NCI-H1092 (cell line): ENCODE measurements around the gene CASQ2.
A peak's percentile ranks its signal among the peaks of the same experiment; 100 is the strongest.
"Not testable (repeated sequence)": the region's sequence is repeated elsewhere in the genome, so short reads cannot be mapped to it uniquely, and the experiment has no call there.

Experiments used
- DNase-seq: peaks from one replicate; lab custom pipeline; 2025; lab: John Stamatoyannopoulos, UW

Gene CASQ2

GRCh38 chr1:115781343-115781742 lies 12.8 kb upstream of the CASQ2 start:
- no peak for DNase-seq

GRCh38 chr1:115780655-115781054 lies 12.1 kb upstream of the CASQ2 start:
- DNase-seq, result not testable (repeated sequence)

DNA sequence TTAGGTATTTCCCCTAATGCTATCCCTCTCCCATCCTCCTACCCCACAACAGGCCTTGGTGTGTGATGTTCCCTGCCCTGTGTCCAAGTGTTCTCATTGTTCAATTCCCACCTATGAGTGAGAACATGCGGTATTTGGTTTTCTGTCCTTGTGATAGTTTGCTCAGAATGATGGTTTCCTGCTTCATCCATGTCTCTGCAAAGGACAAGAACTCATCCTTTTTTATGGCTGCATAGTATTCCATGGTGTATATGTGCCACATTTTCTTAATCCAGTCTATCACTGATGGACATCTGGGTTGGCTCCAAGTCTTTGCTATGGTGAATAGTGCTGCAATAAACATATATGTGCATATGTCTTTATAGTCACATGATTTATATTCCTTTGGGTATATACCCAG lies 10.6 kb upstream of the CASQ2 start:
- DNase-seq, result not testable (repeated sequence)

DNA sequence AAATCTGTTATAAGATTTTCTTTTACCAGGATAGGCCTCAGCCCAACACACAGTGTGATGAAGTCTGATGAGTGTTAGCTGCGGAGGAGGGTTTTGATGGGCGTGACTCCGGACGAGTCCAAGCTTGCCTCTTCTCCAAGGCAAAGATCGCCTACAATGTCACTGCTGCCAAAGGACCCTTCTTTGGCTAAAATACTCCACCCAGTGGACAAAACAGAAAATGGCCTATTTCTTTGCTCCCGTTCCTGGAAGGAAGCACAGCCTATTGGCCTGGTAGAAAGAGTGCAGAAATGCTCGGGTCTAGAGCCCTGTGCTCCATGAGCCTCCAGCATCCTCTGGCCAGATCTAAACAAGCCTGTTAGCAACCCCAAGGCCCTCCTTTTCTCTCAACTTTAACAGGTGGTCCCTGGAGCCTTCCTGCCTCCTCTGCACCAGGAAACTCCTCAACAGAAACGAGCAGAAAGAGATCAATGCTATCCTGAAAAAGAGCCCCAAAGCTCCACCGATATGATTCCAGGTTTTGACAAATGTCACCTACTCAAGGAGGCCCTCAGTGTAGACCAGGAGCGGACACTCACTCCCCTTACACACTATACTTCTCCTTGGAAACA lies 3.4 kb upstream of the CASQ2 start:
- peak; percentile 79 for DNase-seq

GRCh38 chr1:115771094-115771846 lies 2.8 kb upstream of the CASQ2 start:
- no peak for DNase-seq

GRCh38 chr1:115767403-115767802 lies 1.1 kb downstream of the CASQ2 start:
- no peak for DNase-seq

DNA sequence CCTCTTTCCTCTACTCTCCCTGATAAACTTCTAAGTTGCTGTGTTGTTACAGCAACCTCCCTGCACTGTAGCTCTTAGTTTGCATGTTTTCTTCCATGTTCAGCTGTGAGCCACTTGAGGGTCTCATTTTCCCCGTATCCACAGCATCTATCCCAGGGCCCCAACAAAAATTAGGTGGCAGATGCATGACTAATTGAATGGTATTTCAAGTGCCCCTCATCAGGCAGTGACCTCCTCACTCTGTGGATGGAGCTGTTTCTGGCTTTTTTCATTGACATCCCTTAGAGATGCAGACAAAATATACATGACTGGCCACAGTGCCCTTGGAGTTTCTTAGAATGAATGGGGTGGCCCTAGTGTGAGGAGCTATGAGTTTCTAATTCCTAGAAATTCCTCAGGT lies 3.4 kb downstream of the CASQ2 start:
- no peak for DNase-seq

DNA sequence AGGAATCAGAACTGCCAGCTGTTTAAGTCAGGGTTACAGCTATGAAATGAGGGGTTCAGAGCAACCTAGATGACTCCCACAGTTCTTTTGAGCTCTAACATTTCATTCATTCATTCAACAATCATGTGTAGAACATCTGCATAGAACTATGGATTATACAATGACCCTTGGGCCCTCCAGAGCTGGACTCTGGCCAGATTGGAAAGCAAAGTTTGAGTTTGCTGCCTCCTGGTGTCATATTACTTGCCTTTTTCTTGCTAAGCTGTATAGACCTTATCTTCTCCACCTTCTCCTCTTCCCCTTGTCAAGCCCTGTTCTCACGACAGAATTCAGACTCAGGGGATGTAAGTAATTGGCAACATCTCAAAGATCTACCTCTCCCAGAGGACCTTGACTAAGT lies 4.0 kb downstream of the CASQ2 start:
- DNase-seq, result no peak

DNA sequence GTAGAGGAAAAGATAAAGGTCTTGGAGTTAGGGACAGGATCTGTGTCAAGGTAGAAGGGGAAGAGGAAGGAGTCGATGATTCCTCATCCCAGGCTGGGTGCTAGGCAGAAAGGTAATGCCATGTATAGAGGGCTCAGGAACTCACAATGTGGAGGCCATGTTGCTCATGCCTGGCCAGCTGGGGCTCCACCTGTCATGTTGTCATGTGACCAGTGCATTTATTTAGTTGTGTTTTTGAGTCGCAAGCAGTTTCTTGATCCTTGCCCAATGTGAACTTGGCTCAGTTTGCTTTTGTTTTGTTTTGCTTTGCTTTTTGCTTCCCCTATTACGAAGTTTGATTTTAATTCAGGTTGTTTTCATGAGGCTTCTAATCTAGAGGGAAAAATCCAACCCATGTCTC lies 5.7 kb downstream of the CASQ2 start:
- DNase-seq, result no peak

GRCh38 chr1:115761601-115762302 lies 6.8 kb downstream of the CASQ2 start:
- DNase-seq, result no peak

GRCh38 chr1:115757856-115758255 lies 10.7 kb downstream of the CASQ2 start:
- DNase-seq, result no peak

GRCh38 chr1:115757326-115757725 lies 11.2 kb downstream of the CASQ2 start:
- no peak for DNase-seq

DNA sequence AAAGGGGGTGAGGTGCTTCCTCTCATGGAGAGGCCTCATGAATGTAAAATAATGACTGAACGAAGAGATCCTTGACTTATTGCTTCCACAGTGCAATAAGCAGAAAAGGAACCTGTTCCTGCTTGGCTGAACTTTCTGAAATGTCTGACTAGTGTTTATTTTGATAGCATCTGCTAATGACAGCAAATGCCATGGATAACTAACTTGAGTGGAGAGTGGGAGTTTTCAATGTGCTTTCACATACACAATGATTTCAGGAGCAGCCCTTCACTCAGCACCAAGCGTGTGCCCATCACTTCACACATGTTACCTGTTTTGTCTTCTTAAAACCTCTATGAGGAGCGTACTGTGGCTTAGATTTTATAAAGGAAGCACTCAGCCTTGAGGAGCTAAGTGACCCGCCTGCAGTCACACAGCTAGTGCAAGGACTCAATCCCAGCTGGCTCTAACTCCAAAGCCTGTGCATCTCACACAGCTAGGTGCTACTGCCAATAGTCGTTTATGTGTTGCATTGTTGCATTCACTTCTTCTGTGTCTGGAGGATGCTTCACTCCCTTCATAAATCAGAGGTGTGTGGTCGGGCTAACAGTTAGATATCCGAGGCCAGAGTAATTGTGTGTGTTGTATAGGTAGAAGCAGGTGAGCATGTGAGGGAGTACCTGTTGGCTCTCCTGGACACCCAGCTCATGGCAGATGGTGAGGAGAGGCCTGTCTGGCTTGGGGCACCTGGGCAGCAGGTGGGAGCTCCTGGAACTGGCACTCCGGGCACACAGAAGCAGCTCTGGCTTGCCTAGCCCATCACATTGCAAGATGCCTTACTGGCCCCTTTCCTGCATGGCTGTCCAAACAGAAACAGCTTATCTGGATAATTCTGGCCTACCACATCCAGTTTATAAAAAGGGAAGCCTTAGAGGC lies 12.8 kb downstream of the CASQ2 start:
- no peak for DNase-seq

- no peak for DNase-seq
Observed at GRCh38 chr1:115753830-115754229, 14.7 kb downstream of the CASQ2 start.

GRCh38 chr1:115753361-115753760 lies 15.2 kb downstream of the CASQ2 start:
- DNase-seq, result no peak

GRCh38 chr1:115748401-115749150 lies 19.9 kb downstream of the CASQ2 start:
- no peak for DNase-seq

DNA sequence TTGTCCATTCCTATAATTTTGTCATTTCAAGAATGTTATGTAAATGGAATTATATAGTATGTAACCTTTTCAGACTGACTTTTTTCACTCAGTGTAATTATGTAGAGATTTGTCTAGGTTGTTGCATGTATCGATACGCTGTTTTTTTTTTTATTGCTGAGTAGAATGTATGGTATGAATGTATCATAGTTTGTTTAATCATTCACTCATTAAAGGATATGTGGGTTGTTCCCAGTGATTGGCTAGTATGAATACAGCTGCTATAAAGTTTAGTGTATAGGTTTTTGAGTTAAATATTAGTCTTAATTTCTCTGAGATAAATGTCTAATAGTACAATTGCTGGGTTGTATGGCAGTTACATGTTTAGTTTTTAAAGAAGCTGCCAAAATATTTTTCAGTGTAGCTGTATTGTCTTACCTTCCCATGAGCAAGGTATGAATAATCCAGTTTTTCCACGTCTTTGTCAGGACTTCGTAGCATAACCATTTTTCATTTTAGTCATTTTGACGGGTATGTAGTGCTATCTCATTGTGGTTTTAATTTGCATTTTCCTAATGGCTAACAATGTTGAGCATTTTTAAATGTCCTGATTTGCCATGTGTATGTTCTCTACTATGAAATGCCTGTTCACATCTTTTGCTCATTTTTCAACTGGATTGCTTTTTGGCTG lies 22.4 kb downstream of the CASQ2 start:
- DNase-seq, result no peak

DNA sequence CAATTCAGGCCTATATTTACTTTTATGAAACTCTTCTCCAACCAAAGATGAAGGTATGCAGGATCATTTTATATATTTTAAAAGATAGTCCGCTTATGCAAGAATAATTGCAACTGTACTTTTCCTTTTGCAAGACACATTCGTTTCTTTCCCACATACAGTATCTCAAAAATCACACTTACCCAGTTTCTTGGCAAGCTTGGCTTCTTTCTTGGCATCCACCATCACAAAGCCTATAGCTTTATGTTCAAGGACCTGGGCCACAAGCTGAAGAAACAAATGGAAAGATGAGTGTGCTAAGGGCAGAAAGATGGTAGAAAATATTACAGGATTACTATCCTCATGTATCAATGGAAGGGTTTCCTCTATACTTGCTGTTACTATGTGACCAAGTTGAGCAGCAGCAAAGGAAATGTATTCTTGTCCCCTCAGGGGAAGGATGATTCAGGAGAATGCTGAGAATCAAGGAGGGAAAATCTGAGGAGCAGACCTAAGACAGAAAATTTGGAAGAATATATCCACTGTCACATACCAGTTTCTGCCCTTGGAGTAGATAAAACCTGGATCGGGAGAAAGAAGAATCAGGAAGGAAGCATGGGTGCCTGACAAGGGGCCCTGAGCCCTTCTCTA lies 23.8 kb downstream of the CASQ2 start:
- no peak for DNase-seq

GRCh38 chr1:115740811-115741210 lies 27.7 kb downstream of the CASQ2 start:
- DNase-seq, result no peak

GRCh38 chr1:115732316-115732715 lies 36.2 kb downstream of the CASQ2 start:
- no peak for DNase-seq
